Neural progenitor cell (in vitro differentiated cells): Measurements from ENCODE around the gene SLX4IP.

Experiments
- CTCF ChIP-seq: fragments of 200-600 bp; sonication (generic); IDR thresholded peaks from 2 replicates; pipeline ENCODE4 v1.5.1; 2017; ENCODE audit warnings: antibody characterized with exemption, mild to moderate bottlenecking
- EZH2 ChIP-seq: fragments of 200-600 bp; sonication (generic); IDR thresholded peaks from 2 replicates; pipeline ENCODE4 v1.6.1; 2017; ENCODE audit warnings: antibody characterized with exemption, mild to moderate bottlenecking, moderate library complexity
- EZH2phosphoT487 ChIP-seq: fragments of 200-600 bp; sonication (generic); IDR thresholded peaks from 2 replicates; pipeline ENCODE4 v1.6.1; 2017; ENCODE audit warnings: antibody characterized with exemption

- TF ChIP-seq CTCF: no peak
- TF ChIP-seq EZH2: no peak
- no peak for TF ChIP-seq EZH2phosphoT487
Observed at GRCh38 chr20:10448270-10449156, 13.4 kb downstream of the SLX4IP start.
